Fibroblast of skin of right quadriceps (primary cell): ENCODE measurements around the gene PAX2.

ENCODE experiments used
- DNase-seq: peaks from one replicate; pipeline ENCODE4 v3.0.0-alpha.2; 2013

PAX2 gene

DNA sequence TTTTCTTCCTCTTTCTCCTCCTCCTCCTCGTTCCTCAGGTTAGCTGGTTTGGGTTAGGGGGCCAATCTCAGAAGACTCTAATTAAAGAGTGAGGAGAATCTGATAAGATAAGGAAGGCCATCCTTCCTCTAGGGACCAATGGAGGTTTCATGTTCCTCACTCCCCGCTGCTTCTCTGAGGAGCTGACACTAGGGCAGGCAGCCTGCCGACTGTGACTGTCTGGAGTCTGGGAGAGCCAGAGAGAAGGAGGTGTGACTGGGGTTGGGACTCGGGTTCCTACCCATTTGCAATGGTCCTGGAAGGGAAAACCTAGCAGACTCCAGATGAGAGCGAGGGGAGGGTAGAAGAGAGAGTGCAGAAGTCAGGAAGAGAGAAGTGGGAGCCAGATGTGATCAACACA is 15.3 kb downstream of the PAX2 start:
- no peak for DNase-seq

DNA sequence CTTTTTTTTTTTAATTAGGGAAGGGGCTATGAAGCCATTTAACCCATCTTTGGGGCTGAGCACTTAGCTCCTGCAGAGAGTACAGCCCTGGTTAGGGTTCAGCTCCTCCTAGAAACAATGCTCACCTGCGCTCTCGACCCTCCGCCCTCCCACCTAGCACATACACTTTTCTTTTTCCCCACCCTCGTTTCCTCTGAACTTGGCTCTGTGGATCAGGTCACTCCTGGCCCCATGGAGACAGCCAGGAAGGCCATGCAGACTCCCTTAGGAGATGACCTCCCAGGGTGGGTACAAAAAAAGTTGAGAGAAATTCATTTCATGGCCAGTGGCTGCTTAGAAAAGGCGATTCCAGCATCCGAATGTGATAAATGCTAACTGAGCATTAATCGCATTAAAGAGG is 15.8 kb downstream of the PAX2 start:
- no peak for DNase-seq

DNA sequence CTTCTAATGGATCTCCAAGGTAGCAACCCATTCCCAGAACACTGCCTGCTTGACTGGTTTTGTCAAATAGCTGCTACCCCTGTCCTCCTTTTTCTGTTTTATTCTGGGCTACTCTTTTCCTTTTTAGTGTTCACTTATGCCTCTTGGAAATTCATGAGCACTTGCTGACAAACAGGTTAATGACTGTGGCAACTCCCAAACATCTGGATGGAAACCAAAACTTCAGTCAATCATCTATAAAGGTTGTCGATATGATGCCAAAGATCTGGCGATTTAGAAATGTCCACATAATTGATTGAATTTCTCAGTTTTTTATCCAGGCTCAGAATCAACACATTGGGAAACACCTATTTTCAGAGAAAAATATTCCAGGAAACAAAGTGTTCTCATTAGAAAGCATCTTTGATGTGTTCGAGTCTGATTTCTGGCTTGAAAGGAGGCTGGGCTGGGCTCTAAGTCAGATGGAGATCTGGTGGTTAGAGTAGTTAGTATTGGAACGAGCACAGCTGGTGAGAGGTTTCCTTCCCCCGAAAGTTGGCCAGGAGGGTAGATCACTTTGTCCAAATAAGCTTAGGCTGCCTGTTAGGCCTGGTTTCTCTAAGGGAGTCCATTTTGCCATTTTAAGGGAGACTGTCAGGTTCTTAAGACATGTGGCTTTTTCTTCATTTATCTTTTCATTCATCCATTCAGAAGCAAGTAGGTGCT is 17.8 kb downstream of the PAX2 start:
- no peak for DNase-seq

DNA sequence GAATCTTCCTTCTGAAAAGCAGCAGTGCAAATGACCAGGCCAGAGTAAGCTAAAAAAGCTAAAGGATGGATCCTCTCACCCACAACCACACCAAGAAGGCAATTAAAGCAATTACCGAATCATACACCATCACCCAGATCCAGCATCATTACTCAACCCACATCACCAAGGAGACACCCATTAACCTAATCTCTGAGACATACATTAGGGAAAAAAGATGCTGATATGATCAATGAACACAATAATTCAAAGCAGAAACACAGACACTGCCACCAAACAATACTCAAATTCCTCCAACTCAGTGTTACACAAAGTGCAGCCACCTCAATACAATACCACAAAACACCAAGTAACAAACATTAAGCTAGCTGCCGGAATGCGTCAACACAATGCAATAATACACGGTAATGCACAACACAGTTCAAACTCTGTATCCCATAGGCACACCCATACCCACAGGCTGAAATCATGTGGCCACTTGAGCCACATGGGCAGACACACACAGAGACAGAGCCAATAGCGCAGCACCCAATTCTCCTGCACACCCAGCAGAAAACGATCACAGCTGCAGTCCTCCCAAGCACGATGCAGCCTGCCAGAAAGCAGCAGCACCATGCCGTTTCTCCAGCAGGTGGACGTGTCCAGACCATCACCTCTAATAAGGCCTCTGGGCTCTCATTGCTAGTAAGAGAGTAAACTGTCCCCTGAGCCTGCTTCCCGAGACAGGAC is 21.5 kb downstream of the PAX2 start:
- DNase-seq = no peak

DNA sequence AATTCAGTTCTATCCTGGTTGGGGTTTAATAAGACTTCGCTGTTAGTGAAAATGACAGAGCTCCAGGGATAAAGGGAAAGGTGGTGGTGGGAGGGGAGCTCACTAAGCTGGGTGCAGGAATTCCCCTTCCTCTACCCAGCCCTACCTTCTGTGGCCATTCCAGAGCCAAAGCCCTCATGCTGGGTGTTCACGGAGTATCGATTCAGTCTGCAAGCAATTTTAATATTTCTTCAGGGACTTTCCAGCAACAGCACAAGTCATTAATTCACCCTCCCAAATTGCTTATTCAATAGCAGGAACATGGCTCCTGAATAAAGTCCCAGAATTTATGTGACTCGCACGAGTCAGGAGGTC is 22.0 kb downstream of the PAX2 start:
- no peak for DNase-seq

DNA sequence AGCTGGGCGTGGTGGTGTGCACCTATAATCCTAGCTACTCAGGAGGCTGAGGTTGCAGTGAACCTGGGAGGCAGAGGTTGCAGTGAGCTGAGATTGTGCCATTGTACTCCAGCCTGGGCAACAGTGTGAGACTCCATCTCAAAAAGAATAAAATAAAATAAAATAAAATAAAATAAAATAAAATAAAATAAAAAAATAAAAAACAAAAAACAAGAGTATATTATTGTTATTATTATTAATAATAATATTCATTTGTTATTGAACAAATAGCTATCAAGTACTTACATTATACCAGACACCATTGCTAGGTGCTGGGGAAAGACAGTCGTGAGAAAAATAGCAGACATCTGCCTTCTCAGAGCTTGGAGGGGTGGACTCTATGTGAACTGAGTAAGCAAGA is 24.1 kb downstream of the PAX2 start:
- no peak for DNase-seq

DNA sequence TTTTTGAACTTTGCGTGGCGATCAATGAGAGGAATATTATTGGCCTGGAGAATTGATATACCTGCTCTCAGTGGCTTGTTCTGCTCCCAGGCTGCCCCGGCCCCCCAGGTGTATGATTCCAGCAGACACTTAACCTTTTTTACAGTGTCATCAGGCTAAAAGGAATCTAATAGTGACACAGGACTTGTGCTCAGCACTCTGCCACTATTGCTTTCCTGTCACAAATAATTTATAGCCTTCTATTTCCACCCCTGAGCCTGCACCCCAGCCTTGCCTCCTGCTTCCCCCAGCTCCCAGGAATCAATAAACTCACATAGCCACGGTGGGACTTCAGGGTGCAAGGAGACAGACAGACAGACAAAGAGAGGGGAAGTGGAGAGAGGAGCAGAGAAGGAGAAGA is 28.3 kb downstream of the PAX2 start:
- no peak for DNase-seq

DNA sequence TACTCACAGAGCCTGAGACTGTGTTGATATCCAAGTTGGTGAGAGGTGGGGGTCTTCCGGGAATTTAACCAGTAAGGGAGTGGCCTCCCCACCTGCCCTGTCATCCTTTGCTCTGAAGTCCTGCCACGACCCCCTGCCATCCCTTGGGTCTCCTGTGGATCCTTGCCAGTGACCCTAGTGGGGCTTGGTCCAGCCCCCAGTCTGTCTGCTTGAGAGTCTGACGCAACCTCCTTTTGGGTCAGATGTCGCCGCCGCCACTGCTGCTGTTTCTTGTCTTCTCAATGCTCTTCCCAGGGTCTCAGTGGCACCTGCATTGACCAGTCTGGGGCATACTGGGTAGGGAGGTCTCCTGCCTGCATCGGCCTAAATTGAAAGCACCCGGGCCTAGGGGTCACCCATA is 28.8 kb downstream of the PAX2 start:
- no peak for DNase-seq

DNA sequence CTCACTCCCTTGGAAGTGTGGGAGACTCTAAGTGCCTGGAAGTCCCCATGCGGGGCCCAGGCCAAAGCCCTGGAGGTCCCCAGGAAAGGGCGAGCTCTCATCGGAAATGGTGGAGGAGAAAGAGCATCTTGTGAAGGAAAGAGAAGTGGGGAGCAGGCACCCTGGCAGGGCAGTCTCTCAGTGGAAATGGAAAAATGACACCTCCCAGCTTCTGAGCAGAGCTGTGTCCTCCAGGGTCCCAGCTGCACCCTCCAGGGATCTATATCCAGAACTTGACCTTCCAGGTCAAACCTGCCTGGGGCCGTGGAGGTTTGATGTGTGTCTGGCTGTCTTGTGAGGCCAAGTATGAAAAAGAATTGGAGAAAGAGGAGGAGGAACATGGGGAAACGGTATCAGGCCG is 29.5 kb downstream of the PAX2 start:
- DNase-seq = no peak

DNA sequence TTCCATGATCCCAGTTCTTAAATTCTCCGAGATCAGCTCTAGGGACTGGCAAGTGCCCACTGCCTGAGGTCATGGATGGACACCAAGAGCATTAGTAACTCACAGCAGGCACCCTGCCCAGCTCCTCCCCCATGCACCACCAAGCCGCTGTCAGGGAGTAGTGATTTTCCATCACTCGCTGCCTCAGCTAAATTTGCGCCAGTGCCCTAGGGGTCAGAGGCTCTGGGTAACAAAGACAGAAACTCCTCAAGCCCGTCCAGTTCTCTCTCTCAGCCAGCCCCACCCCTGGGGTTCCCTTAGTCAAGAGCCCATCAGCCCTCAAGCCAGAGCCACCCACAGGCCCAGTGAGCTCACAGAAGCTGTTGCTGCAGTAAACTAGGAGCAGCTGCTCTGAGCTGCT is 30.0 kb downstream of the PAX2 start:
- DNase-seq = no peak

DNA sequence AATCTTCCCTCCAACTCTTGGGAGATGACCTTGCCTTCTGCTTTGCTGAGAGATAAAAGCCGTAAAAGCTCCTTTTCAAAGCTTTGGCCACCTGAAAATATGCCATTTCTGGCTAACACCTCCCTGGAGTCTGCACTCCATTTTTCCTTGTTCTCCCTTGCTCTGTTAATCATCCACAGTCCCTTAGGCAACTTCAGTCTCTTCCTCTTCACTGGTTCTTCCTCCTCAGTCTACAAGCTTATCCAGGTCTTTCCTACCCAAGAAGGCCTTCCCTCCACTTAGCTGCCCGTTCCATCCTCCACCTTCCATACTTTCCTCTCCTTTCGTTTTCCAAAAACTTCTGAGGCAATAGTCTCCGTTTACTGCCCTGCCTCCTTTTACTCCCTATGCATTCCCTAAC is 30.5 kb downstream of the PAX2 start:
- no peak for DNase-seq

DNA sequence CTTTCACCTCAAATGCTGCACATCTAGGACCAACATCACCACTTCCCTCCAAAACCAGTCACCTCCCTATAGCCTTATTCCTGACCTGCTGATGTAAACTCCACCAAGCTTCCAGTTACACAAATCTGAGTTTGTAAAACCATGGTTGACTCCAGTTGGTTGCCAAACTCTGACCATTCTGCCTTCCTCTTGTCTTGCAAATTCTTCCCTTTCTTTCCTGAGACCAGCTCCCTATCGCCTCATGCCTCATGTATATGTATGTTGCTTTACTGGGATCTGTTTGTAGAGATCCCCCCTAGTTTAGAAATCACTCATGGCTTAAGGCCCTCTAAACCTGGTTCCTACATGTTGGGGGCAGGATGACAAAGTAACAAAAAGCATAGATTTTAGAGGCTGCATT is 31.3 kb downstream of the PAX2 start:
- no peak for DNase-seq

DNA sequence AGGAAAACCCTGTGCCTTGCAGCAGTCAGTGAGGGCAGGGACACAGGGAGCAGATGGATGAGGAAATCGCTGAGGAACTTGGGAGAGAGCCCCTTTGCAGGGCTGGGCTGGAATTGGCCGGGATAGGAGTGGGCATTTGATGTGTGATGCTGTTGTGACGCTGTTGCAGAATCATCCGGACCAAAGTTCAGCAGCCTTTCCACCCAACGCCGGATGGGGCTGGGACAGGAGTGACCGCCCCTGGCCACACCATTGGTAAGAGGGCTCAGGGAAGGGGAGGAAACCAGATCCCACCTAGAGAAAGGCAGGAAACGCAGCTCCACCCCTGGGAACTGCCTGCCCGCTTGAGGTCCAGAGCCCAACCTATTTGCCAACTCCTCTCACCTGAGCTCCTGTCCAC is 33.9 kb downstream of the PAX2 start:
- DNase-seq = no peak

DNA sequence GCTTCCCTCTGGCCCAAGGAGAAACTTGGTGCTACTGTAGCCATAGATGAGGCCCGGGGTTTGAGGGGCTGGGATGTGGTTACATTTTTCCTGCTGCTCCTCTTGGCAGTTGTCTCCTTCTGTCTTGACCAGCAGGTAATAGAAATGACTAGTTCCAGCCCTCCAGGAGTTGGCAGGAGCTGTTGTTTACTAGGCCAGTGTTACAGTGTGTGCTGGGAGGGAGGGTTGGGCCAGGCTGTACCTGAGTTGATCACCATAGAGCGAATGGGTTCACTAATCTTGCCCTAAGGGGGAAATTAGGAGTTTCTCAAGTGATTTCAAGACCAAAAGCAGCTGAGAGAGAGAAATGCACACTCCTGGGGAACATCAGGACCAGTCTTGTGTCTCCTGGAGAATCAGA is 34.9 kb downstream of the PAX2 start:
- DNase-seq = no peak

DNA sequence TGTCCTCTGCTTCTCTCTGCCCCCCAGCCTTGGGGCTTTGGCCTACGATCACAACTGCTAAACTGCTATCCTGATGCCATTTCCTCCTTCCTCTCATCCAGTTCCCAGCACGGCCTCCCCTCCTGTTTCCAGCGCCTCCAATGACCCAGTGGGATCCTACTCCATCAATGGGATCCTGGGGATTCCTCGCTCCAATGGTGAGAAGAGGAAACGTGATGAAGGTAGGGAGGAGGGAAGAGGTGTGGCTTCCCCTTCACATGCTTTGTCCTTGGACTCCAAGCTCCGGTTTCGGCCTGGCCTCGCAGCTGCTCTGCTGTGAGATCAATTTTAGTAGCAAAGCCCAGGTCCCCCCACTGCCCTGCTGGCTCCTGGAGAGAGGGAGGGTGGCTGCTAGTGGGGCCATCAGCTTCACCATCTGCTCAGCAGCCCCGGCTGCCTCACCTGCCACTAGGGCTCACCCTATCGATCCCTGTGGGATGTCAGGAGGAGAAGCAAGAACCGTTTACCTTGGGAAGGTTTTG is 35.8 kb downstream of the PAX2 start:
- no peak for DNase-seq

DNA sequence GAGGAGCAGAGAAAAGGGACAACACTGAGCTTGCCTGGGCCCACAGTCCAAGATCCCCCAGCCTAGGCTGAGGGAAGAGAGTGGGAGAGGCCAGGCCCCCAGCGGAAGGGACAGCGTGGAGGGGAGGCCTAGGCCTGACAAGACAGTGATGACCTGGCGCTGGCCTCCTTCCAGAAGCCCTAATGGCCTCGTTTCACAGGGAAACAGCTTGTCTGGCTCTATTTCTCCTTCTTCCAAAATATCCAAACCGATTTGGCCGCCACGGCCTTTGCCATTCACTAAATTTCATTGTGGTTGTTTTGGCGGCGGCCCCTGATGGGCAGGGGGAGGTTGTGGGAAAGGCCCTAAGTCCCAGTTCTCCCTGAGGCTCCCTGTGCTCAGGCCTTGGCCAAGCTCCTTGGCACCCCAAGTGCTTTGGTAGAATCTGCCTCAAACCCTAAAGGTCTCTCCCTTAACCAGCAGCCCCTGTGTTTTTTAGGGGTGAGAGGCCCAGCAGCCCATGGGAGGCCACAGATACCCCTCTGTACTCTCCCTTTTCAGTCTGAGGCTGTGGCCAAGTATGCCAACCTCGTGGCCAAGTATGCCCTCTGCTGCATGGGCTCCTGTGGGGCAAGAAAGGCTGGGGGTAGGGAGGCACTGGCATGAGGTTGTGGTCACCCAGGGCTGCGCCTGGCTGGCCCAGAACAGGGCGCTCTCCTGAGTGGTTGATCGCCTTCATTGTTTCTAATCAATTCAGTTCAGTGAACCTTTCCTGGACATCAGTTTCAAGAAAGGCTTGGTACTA is 37.3 kb downstream of the PAX2 start:
- DNase-seq = no peak

DNA sequence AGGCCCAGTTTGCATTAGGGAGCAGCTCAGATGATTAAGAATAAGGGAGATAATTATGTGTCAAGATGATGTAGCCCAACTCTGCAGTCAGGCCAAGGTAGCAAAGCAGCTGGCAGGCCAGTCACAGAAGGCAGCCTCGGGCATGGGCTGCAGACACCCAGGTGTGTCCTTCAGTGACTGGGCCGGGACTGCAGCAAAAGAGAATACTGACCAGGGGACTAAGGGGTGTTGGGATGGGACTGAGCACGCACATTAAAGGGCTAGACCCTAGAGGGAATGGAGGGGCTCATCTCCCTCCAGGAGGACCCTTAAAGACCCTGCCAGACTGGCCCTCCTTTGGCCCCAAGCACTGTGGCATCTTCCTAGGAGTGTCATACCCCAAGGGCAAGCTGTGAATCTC is 38.7 kb downstream of the PAX2 start:
- DNase-seq = no peak

DNA sequence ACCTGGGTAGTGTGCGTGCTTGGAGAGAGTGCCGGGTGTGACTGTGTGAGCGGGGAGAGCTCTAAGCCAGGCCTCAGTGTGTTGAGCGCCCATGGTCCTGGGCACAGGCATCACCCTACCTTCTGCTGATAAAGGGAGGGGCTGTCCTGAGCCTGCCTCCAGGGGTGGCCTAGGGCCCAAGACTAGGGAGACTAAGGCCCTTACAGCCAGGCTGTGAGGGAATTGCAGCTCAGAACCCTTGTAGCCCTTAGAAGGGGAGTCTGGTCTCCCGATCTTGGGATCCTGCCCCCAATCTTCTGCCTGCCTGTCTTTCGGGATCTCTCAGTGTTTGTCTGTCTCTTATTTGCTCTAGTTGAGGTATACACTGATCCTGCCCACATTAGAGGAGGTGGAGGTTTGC is 41.2 kb downstream of the PAX2 start:
- DNase-seq = no peak

DNA sequence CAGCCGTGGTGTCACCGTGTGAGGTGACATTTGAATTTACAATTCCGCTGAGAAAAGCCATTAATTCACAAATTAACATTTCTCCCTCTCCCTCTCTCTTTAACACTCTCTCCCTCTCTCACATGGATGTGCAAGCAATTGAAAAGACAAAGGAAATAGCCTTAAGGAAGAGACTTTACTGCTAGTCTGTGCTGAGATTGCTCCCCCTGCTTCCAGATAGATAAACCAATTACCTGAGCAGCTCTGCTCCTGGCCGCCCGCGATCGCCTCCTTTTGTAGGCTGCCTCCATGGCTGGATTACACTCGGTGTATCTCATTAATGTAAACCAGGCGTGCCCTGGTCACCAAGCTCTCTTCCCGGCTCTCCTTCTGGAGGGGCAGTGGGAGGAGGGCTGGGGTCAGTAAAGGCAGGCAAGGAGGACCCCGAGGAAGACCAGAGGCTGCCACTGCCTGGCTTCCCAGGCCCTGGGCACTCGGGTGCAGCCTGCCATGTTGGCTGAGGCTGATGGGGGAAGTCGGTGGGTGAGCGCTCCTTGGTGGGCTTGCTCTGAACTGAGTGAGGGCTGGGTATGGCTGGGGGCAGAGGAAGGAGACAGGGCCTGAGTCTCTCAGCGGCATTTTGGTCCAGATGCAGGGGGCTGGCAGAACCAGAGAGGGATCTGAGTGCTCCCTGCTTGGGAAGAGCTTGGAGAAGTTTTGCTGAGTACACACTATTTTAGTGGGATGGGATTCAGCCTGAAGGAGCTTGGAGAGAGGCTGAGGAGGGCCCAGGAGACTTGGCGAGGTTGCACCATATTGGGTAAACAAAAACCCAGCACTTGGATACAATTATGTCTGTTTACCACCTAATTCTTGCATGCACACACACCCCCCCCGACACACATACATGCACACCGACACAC is 42.9 kb downstream of the PAX2 start:
- no peak for DNase-seq

DNA sequence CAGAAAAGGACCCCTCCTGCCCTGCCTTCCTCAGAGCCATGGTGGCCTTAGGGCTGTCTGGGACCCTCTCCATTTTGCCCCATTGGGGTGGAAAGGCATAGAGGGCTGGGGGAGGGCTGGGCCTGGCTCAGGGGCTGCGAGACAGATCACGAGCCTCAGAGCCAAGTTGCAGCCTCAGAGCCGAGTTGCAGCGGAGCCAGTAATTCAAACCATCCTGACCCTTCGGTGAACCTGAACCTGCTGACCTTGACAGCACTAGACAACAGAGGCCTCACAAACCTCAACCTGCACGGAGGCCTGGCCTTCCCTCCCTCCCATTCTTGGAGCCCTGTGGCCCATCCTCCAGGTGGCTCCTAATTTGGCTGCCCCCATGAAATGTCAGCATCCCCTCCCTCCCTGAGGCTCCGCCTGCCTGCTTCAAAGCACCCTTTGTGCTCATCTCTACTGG is 45.4 kb downstream of the PAX2 start:
- DNase-seq = no peak

DNA sequence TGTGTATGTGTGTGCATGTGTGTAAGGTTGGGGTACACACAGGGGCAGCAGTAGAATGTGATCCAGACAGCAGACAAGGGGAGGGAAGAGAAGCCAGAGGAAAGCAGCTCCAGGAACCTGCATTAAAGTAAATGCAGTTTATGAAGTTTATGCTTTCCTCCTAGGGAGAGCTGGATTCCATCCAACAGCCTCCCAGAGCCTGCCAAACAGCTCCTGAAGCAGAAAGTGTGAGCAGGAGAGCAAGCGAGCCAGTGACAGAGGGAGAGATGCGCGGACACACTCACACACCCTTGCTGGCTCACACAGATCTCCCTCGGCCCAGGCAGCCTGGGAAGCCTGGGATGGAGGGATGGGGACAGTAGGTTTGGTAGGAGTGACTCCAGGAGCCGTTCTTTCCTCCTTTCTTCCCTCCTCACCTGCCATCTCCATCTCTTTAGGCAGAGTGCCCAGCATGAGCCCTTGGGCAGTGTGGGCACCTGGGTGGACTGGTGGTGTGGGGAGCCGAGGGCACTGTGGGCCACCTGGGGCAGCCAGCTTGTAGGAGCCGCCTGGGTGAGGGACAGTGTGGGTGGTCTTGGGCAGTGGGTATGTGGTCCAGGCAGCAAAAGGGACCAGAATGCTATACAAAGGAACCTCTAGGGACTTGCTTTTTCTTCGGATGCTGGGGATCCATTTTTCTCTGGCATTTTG is 46.1 kb downstream of the PAX2 start:
- no peak for DNase-seq

DNA sequence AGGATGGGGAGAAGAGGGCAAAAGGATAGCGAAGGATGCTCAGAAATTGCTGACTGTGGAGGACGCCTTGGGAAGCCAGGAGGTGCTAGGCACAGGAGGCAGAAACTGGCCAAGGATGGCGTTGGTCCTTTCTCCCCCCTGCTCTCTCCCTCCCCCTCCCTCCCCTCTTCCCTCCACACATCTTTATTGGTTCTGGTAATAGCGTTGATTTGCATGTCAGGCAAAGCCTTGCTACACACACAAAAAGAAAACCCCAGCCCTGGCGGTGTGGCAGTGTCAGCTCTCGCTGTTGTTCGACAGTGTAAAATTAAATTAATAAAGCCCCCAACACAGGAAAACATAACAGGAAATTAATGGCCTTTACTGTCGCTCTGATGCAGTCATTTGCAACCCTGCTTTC is 47.2 kb downstream of the PAX2 start:
- DNase-seq = no peak
